C4-2B (cell line): ENCODE results near the gene ZACN.

Source experiments
- CTCF ChIP-seq: fragments of 450-650 bp; conservative IDR thresholded peaks from 2 replicates; pipeline ENCODE4 v1.5.1; 2017; ENCODE audit warnings: mild to moderate bottlenecking
- ZFX ChIP-seq: fragments of 450-650 bp; IDR thresholded peaks from 2 replicates; pipeline ENCODE4 v1.6.1; 2017

GRCh38 chr17:76054112-76054476, 24.9 kb upstream of the ZACN start:
- TF ChIP-seq CTCF: no peak
- no peak for TF ChIP-seq ZFX
